Raji (cell line): ENCODE measurements around the gene PCTP.

Experiments
- POLR2A ChIP-seq: IDR thresholded peaks from 2 replicates; pipeline ENCODE4 v1.6.1; 2011; ENCODE audit warnings: low read depth, low read length, control low read depth; ENCODE audit not compliant: insufficient read depth

PCTP gene

DNA sequence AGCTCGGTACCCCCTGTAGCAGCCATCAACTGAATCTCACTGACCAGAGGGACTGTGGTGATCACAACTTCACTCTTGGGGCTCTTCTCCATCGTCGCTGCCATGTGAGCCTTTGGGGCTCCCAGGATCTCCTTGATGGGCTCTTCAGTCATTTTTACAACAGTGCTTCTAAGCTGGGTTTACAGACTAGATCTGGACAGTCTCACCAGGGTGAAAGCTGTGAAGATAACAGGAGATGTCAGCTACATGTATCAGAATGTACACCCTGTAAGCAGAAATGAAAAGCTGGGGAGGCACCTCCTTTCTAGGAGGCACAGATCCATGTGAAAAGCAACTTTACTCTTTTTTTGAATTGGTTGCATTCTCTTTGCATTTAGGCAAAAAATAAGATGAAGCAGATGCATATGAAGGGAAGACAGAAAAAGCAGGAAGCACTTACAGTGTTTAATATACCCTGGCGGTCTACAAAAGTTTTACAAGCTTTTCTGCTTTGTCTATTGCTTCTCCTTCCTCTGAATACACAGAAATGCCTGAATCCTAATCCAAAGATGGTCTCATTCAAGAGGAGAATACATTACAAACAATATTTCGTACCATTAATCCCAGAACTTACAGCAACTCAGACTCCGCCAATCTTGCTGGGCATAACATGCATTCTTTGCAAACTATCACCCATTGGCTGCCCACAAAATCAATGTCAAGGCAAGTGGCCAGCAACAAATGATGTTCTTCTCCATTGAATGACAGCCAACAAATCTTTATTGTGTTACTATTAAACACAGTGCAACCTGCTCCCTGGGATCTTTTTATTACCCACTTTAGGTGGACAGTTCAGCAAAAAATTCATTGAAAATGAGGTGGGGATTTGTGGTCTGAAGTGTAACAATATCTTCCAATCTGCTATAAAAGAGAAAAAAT is 29.7 kb upstream of the PCTP start:
- TF ChIP-seq POLR2A = no peak

DNA sequence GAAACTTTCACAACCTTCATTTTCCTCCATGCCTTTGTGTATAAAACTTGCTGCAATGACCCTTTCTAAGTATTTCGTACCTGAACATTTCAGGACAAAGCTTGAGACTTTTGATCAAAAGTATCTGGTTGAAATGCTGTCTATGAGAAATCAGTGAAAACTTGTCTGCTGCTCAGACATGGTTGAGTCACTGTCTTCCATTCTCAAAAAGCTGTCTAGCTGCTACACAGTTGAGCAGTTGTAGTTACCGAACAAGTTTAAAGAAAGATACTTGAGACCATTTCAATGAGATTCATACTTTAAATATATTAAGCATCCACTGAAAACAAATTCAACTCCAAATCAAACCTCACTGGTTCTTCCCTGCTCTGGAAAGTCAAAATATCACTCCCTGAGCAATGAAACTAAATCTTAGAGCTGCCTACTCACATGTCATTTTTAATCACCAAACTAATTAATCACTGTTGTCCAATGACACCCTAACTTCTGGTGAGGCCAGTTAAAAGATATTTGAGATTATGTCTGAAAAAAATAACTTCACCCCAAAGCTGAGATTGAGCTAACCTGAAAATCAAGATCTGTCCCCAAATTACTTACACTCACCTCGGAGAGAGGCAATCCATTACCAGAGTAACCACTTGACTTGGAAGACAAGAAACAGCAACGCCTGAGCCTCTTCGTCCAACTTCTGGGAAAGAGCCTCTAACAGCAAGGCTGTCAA is 28.7 kb upstream of the PCTP start:
- TF ChIP-seq POLR2A = no peak

DNA sequence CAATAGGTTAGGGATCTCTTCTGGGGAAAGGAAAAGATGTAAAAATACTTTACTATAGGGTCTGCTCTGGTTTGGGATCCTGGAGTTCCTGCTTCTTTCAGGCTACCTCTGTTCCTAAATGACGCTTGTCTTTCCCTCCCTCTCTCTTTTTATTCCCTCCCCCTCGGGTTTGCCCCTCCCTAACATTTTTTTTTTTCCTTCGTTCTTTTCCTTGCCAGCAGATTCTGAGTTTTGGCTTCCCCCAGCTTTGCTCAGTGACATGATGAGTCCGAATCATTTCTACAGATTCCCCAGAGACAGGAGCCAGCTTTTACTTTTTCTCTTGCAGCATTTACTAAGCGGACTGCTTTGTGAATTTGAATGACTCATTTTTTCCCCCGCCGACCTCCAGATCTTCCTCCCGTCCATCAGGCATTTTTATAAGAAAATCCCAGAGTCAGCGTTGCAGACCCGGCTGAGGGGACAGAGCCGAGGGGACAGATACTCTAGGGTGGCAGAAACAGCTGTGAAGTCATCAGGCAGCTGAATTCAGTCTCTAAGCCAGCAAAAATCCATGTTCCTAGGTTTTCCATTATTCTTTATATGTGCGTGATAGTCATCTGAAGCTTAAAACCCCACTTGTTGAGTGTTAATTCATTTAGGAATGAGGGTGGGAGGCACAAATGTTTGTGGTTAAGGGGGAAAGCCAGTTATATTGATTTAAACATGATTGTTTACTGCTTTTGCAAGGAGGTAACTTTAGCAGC is 27.9 kb upstream of the PCTP start, which contains the start of gene TMEM100:
TMEM100 (minus strand) TSS at position 123 of the 746 bp plus-strand sequence. CDS start 1,794 bp downstream, outside the sequence.
- TF ChIP-seq POLR2A = no peak

DNA sequence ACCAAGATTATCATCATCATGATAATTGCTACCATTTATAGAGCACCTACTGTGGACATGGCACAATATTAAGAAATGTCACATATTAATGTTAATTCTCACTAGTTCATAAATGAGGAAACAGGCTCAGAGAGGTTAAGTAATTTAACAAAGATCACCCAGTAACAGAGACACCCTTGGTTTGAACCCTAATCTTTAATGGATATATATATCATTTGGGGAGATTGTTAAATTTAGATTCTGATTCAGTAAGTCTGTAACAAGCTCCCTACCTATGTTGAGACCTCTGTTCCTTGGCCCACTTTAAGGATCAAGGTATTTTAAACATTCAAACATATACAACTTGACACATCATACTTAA is 27.4 kb upstream of the PCTP start:
- no peak for TF ChIP-seq POLR2A

DNA sequence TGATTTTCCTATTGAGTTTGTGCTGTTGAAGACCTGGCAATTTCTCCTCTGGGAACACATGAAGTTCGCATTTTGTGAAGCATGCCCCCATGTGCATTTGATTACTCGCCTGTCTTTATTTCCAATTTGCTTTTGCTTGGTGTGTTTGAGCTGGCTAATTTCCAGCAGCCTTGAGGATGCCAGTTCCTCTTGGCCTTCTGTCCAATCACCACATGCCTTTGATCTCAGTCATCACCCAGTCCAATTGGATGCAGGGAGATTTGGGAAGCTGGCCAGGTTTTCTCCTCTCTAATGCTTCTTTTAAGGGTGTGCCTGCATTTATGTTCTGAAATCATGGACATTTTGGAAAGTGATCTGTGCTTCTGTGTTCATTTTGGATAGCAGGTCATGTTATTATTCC is 24.4 kb upstream of the PCTP start:
- TF ChIP-seq POLR2A = no peak

DNA sequence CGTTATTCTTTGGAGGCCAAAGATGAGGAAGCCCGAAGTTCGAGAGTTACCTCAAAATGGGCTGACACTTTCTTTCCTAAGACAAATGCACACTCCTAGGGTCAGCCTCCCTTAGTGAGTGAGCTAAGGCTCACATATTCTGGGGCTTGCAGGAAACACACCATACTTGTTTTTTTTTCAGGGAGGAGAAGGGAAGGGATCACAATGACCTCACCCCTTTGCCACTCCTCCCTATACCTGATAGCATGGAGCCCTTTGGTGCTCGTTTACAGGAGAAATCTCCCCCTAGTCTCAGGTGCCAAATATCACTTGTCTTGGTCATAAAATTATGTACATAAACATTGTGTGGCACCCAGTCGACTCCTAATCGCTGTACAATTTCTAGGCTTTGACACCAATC is 23.6 kb upstream of the PCTP start:
- no peak for TF ChIP-seq POLR2A

DNA sequence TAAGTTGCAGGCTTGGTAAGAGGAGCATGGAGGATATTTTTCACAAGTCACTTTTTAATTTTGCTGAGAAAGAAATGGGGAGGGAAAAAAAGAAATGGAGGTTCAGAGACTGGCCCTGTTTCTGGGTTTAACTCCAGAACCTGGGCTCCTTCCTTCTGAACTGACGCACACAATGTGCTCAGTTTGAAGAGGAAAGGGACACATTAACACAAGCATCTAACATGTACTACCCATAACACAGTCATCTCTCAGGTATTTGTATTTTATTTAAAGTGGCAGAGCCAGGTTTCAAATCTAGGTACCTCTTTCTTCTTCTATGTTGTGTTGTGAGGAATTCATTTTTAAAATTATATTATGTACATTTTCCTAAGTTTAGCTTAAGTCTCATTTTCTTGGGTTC is 22.9 kb upstream of the PCTP start:
- TF ChIP-seq POLR2A = no peak

DNA sequence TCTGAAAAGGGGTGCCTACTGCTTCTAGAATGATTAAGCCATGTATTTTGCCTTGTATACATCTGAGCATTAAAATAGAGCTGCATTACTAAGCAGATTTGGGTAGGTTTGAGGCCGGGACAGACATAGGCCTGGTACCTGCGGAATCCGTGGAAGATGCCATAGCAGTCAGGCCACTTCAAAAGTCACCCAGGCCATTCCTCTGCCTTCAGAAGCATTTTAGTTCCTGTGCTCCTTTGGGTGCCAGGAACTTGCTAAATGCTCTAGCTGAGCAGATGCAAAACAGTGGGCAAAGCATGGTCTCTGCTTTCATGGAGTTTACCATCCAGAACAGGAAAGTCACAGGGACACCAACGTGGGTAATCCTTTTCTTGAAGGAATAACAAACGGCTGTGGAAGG is 22.5 kb upstream of the PCTP start:
- no peak for TF ChIP-seq POLR2A

GRCh38 chr17:55728833-55729232 is 22.0 kb upstream of the PCTP start:
- no peak for TF ChIP-seq POLR2A

DNA sequence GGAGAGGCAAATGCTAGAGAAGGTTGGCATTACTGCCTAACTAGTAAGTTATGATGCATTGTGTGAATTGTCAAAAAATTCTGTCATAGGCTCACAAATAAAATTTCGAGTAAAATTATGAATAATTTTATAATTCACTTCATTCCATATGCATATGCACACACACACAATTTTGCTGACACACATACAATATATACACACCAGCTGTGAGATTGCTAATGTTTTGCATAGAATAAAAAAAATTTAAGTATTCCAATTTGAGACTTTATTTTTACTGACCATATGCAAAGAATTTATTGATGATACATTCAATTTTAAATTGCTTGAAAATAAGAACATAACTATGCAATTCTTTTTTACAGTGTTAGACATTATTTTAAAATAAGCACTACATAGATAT is 21.4 kb upstream of the PCTP start:
- no peak for TF ChIP-seq POLR2A

GRCh38 chr17:55730380-55730779 is 20.5 kb upstream of the PCTP start:
- no peak for TF ChIP-seq POLR2A

DNA sequence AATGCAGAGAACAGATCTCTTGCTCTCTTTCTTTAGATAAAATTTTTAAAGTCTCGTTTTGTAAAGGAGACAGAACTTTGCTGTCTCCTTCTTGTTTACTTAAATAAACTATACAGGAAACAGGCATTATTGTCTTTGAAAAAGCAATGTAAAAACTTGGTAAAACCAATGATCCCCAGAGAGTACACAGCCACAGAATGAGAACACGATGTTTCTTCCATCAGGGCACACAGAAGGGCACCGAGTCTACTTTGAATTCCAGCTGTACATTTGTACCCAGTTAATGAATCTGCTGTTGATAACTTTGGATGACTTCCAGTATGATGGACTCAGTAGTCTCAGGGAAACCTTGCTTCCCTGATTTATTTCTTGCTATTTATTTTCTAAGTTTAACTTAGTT is 20.0 kb upstream of the PCTP start:
- no peak for TF ChIP-seq POLR2A

- no peak for TF ChIP-seq POLR2A
These were observed 19.1 kb upstream of the PCTP start for GRCh38 chr17:55731586-55732250.

GRCh38 chr17:55734128-55734781 is 16.6 kb upstream of the PCTP start:
- TF ChIP-seq POLR2A = no peak

DNA sequence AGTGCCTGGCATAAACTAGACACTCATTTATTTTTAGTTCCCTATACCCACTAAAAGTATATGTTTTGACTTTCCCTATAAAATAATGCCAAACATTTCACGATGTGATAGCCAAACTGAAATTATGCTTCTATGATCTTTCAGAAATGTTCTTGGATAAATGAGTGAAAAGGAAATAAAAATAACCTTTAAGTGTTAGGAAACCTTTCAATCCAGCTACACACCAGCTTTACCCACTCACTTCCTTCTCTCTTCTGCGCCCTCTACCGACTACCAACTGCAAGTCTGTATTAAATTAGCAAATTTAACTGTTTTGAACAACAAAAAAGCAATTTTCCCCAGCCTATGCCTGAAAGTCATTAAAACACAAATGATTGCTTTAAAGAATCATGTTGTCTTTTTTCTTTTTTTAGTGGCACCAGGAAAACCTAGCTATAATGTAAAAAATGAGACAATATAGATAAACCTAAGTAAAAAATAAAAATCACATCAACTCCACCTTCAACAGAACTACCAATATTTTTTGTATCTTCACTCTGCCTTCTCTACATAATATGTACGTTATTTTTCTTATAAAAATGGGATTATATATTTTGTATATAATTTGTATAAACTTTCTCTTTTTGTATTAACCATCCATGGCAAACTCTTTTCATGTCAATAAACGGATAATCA is 15.0 kb upstream of the PCTP start:
- no peak for TF ChIP-seq POLR2A
